HepG2 (cell line): Measurements from ENCODE around the gene FETUB. TPM values are rescaled to one million over a fixed set of nuclear protein-coding genes. Genes with fewer than 3 reads are reported as not detected.

Source experiments
- AGO1 ChIP-seq: fragments of 200-400 bp; formaldehyde crosslinking; IDR thresholded peaks from 2 replicates; pipeline ENCODE4 v1.6.1; 2017; ENCODE audit warnings: mild to moderate bottlenecking, low read depth, low read length, moderate library complexity; ENCODE audit not compliant: poor library complexity, severe bottlenecking
- E2F1 ChIP-seq: sonication (generic); formaldehyde crosslinking; IDR thresholded peaks from 2 replicates; pipeline ENCODE4 v1.5.0; 2020; ENCODE audit warnings: missing genetic modification reagents
- HCFC1 ChIP-seq: fragments of 150-350 bp; IDR thresholded peaks from 2 replicates; pipeline ENCODE4 v1.6.1; 2014; ENCODE audit warnings: low read depth, low read length
- HNRNPUL1 ChIP-seq: fragments of 200-400 bp; formaldehyde crosslinking; IDR thresholded peaks from 2 replicates; pipeline ENCODE4 v1.6.1; 2017; ENCODE audit warnings: low read depth, mild to moderate bottlenecking, low read length, moderate library complexity
- MEIS1 ChIP-seq: sonication (generic); formaldehyde crosslinking; IDR thresholded peaks from 2 replicates; pipeline ENCODE4 v1.9.0; 2021; ENCODE audit warnings: mild to moderate bottlenecking, missing genetic modification reagents, moderate library complexity, borderline replicate concordance
- MXD4 ChIP-seq: IDR thresholded peaks from 2 replicates; pipeline ENCODE4 v1.6.1; 2016; ENCODE audit warnings: mild to moderate bottlenecking, missing biosample characterization, missing genetic modification reagents
- PAXIP1 ChIP-seq: sonication (generic); formaldehyde crosslinking; conservative IDR thresholded peaks from 2 replicates; pipeline ENCODE4 v1.4.0; 2020; ENCODE audit warnings: mild to moderate bottlenecking, missing genetic modification reagents, moderate library complexity
- TFDP1 ChIP-seq: IDR thresholded peaks from 2 replicates; pipeline ENCODE4 v1.6.1; 2016; ENCODE audit warnings: missing compliant biosample characterization, missing genetic modification reagents, borderline replicate concordance
- TFDP2 ChIP-seq: sonication (generic); formaldehyde crosslinking; IDR thresholded peaks from 2 replicates; pipeline ENCODE4 v1.4.0; 2020; ENCODE audit warnings: missing genetic modification reagents
- TSC22D2 ChIP-seq: sonication (generic); formaldehyde crosslinking; IDR thresholded peaks from 2 replicates; pipeline ENCODE4 v1.5.1; 2020; ENCODE audit warnings: missing genetic modification reagents, mild to moderate bottlenecking, borderline replicate concordance
- USF2 ChIP-seq, 2 experiments: sonication (generic) in 1 of 2; formaldehyde crosslinking in 1 of 2; IDR thresholded peaks; 2 replicates each; pipeline versions ENCODE4 v1.5.1 to v1.6.1; 2011 to 2020; ENCODE audit warnings: borderline replicate concordance in 1 of 2, low read depth in 1 of 2, low read length in 1 of 2, mild to moderate bottlenecking in 1 of 2, missing genetic modification reagents in 1 of 2, moderate library complexity in 1 of 2
- ZNF512B ChIP-seq: sonication (generic); formaldehyde crosslinking; IDR thresholded peaks from 2 replicates; pipeline ENCODE4 v1.5.1; 2020; ENCODE audit warnings: missing genetic modification reagents, mild to moderate bottlenecking, borderline replicate concordance
- ZNF580 ChIP-seq: IDR thresholded peaks from 2 replicates; pipeline ENCODE4 v1.6.1; 2016; ENCODE audit warnings: low read depth, borderline replicate concordance
- ZNF703 ChIP-seq: sonication (generic); formaldehyde crosslinking; IDR thresholded peaks from 2 replicates; pipeline ENCODE4 v1.5.1; 2020; ENCODE audit warnings: missing genetic modification reagents, mild to moderate bottlenecking, moderate library complexity, borderline replicate concordance
- polyA plus RNA-seq, 8 experiments: library from polyadenylated mRNA; depleted of rRNA in 3 of 8; stranded (reverse) in 7 of 8; unstranded in 1 of 8; fragments of >200 nt; fragmentation: Illumina TruSeq in 4 of 8; extraction: Trizol in 4 of 8; gene quantifications; 2 replicates each; pipeline versions ENCODE4 v1.2.1 to v1.2.3, GENCODE V29; 2011 to 2016; ENCODE audit warnings: low read depth in 4 of 8, missing spikeins in 1 of 8, mixed read lengths in 1 of 8; ENCODE audit not compliant: insufficient read depth in 1 of 8
- total RNA-seq, 5 experiments: library from RNA; depleted of rRNA; stranded (reverse); fragments of >200 nt; fragmentation: Illumina TruSeq; extraction: Trizol; gene quantifications; 2 replicates each; pipeline ENCODE4 v1.2.3, GENCODE V29; 2016; ENCODE audit warnings: low read depth in 1 of 5

The FETUB gene
- total and polyA plus RNA-seq, 2 of the 13 experiments (the other 11 are each of a cell fraction or from before 2014, with no cell fraction given) = 2.1 to 4.4 TPM

- 0 out of 2 replicates have a peak, but pooled peaks have one; percentile 19 for TF ChIP-seq TFDP2
- no peak for TF ChIP-seq ZNF703 (CRISPR knock-in tag)
- 0 out of 2 replicates have a peak, but pooled peaks have one; percentile 19 for TF ChIP-seq MXD4 (CRISPR knock-in tag)
- TF ChIP-seq MEIS1 = peak; percentile 69
- no peak for TF ChIP-seq TFDP1 (CRISPR knock-in tag)
- no peak for TF ChIP-seq HNRNPUL1
- TF ChIP-seq AGO1 = no peak
- peak; percentile 22; the same call in 1 of the 2 replicates for TF ChIP-seq TSC22D2
- no peak for TF ChIP-seq E2F1 (CRISPR knock-in tag)
- TF ChIP-seq USF2 (IDR thresholded peaks at IDR 0.05; ENCODE audit: low read depth, low read length) = no peak
- TF ChIP-seq USF2 (CRISPR knock-in tag; IDR thresholded peaks at IDR 0.05; ENCODE audit: borderline replicate concordance) = no peak
- no peak for TF ChIP-seq ZNF512B (CRISPR knock-in tag)
- no peak for TF ChIP-seq HCFC1
- TF ChIP-seq ZNF580 (CRISPR knock-in tag) = no peak
- TF ChIP-seq PAXIP1 (CRISPR knock-in tag) = peak; percentile 97
These were observed 40.9 kb upstream of the FETUB start (continued) for GRCh38 chr3:186599142-186599784.
